Measurements from ENCODE around the gene ACTG1. TPM values are rescaled to one million over a fixed set of nuclear protein-coding genes. Genes with fewer than 3 reads are reported as not detected.

The ACTG1 gene
- total RNA-seq (2014; rRNA removed; shearing (Covaris generic)) (2,245 and 2,707 TPM in 2 replicates), total RNA-seq (2022) (2,459 and 2,894 TPM in 2 replicates), Bru-seq, nascent RNA (percentile 99 among the genes with signal in this experiment), BruChase-seq, experiment 1, labeled RNA remaining after a 6-hour chase (percentile 100 among the genes with signal in this experiment), BruChase-seq, experiment 2, labeled RNA remaining after a 2-hour chase (percentile 100 among the genes with signal in this experiment)
- long read RNA-seq, transcript ACTG1-207 (3 exons, 1,678 nt) = minor isoform, 66 of 1,601 reads
- long read RNA-seq, transcript ACTG1-206 (6 exons, 1,919 nt) = major isoform, 1,180 of 1,601 reads
- long read RNA-seq, transcript ACTG1-210 (5 exons, 2,256 nt) = minor isoform, 38 of 1,601 reads
- long read RNA-seq, transcript ACTG1-212 (4 exons, 1,698 nt) = minor isoform, 146 of 1,601 reads
- long read RNA-seq, partial matches to known transcripts = 48 of 1,601 reads
- long read RNA-seq, other reads (novel, unspliced or antisense) = 100 of 1,601 reads

GRCh38 chr17:81512562-81513371, at the start of gene ACTG1:
ACTG1 (minus strand) TSS chr17:81512799; CDS start chr17:81512354, 445 bp downstream.
- ChIA-PET POLR2A (interaction anchor here (0.9 to 1.1 kb wide), 2 partner anchors 28 to 40 kb away, joined by 3 read pairs; partner anchors contain the start of gene FAAP100), CTCF (ENCODE audit: unreplicated experiment) (no interaction called here)
- Histone ChIP-seq H3K4me3 (ENCODE audit: low read depth, low read length, poor library complexity, severe bottlenecking) (peak within 1 kb of the TSS; percentile 90), H3K4me2 (ENCODE audit: low read length) (peak within 1 kb of the TSS; percentile 97), H3K36me3 (ENCODE audit: insufficient read depth, low read length) (peaks cover 42% of the 10 kb centered on the region), H3K9me2 (ENCODE audit: insufficient read depth, low read length) (no peaks in the 10 kb centered on the region), H3K4me1 (ENCODE audit: insufficient read depth, low read length, poor library complexity, severe bottlenecking) (peaks cover 58% of the 10 kb centered on the region), H3K27ac (ENCODE audit: low read depth, low read length, poor library complexity, severe bottlenecking) (peak within 1 kb of the TSS; percentile 89), H2AFZ (ENCODE audit: low read length) (peak within 1 kb of the TSS; percentile 11; the same call in 1 of the 2 replicates), H3K79me2 (ENCODE audit: insufficient read depth, low read depth, low read length) (peaks cover 51% of the 10 kb centered on the region), H4K20me1 (ENCODE audit: insufficient read depth, low read length) (peaks cover 34% of the 10 kb centered on the region), H3K9me3 (ENCODE audit: low read length) (no peaks in the 10 kb centered on the region)
- peak; percentile 98 for DNase-seq (ENCODE audit: low spot score)
- no peak for TF ChIP-seq CTCF (conservative IDR thresholded peaks at IDR 0.05; ENCODE audit: low read length)
- TF ChIP-seq EZH2phosphoT487 (IDR thresholded peaks at IDR 0.05; ENCODE audit: borderline replicate concordance, low read depth, low read length) = no peak
- BruUV-seq (replicated peaks) = no TSS peak
- intact Hi-C loops (cut with micrococcal nuclease; ENCODE audit: unreplicated experiment) = loop anchor here (5.0 to 10.0 kb wide), 2 partner anchors 118 to 585 kb away; partner anchors contain the start of genes BAHCC1 and FASN

- Histone ChIP-seq H3K36me3 (ENCODE audit: insufficient read depth, low read length) (peaks cover 92% of the 10 kb centered on the region), H3K4me1 (ENCODE audit: insufficient read depth, low read length, poor library complexity, severe bottlenecking) (peaks cover 6% of the 10 kb centered on the region), H3K9me2 (ENCODE audit: insufficient read depth, low read length) (no peaks in the 10 kb centered on the region), H4K20me1 (ENCODE audit: insufficient read depth, low read length) (no peaks in the 10 kb centered on the region), H2AFZ (ENCODE audit: low read length) (no peak overlapping the region), H3K4me3 (ENCODE audit: low read depth, low read length, poor library complexity, severe bottlenecking) (no peak overlapping the region), H3K4me2 (ENCODE audit: low read length) (no peak overlapping the region), H3K9me3 (ENCODE audit: low read length) (no peaks in the 10 kb centered on the region), H3K27ac (ENCODE audit: low read depth, low read length, poor library complexity, severe bottlenecking) (no peak overlapping the region), H3K79me2 (ENCODE audit: insufficient read depth, low read depth, low read length) (no peaks in the 10 kb centered on the region)
- ChIA-PET CTCF (ENCODE audit: unreplicated experiment) (no interaction called here), POLR2A (interaction anchor here (0.6 to 1.2 kb wide), 3 partner anchors 9 to 60 kb away, joined by 3 to 6 read pairs (median 3); partner anchors contain the start of gene FAAP100)
- no peak for DNase-seq (ENCODE audit: low spot score)
- BruUV-seq (replicated peaks) = TSS peak; percentile 39
- no peak for TF ChIP-seq CTCF (conservative IDR thresholded peaks at IDR 0.05; ENCODE audit: low read length)
- no peak for TF ChIP-seq EZH2phosphoT487 (IDR thresholded peaks at IDR 0.05; ENCODE audit: borderline replicate concordance, low read depth, low read length)
- intact Hi-C loops (cut with micrococcal nuclease; ENCODE audit: unreplicated experiment) = no loop called here
Observed at GRCh38 chr17:81561494-81561885, 48.9 kb upstream of the ACTG1 start.
